GM19193 (cell line): Measurements from ENCODE around the gene SLC25A41.
A peak's percentile ranks its signal among the peaks of the same experiment; 100 is the strongest.

Experiments
- POLR2A ChIP-seq: IDR thresholded peaks from 4 replicates; pipeline ENCODE4 v1.6.1; 2011; ENCODE audit not compliant: insufficient read depth, insufficient read length; ENCODE audit errors: extremely low read depth

SLC25A41 gene

DNA sequence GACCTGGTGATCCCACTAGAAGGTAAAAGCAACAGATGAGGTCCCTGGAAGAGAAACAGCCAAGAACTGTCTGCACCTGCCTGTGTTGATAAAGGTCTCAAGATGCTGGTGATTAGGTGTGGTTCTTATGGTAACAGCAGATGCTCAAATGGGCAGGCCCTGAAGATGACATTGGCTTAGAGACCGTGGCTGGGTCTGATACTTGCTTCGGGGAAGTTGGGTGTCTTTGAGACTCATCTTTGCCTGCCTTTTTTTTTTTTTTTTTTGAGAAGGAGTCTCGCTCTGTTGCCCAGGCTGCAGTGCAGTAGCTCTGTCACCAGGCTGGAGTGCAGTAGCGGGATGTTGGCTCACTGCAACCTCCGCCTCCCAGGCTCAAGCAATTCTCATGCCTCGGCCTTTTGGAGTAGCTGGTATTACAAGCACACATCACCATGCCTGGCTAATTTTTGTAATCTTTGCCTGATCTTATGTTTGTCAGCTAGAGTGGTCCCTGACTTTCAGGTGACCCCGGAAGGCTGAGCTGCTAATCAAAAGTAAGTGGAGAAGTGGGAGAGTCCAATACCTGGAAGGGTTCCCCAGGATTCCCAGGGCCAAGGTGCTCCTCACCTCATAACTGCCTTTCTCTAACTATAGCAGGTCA is 18.1 kb upstream of the SLC25A41 start:
- no peak for TF ChIP-seq POLR2A

DNA sequence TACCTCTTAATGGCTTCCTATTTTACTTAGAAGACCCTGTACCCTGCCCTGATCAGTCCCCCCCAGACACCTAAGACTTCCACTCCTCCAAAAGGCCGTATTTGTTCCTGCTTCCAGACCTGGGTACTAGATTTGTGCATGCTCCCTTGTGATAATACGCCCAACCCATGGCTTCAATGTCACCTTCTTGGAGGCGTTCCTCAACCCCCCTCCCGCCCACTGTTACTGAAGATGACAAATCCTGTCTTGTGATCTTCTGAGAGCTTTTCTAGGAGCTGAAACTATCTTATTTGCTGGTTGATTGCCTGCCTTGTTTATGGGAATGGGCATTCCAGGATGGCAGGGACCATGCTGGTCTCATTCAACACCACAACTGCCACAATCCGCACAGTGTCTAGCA is 16.6 kb upstream of the SLC25A41 start:
- no peak for TF ChIP-seq POLR2A

DNA sequence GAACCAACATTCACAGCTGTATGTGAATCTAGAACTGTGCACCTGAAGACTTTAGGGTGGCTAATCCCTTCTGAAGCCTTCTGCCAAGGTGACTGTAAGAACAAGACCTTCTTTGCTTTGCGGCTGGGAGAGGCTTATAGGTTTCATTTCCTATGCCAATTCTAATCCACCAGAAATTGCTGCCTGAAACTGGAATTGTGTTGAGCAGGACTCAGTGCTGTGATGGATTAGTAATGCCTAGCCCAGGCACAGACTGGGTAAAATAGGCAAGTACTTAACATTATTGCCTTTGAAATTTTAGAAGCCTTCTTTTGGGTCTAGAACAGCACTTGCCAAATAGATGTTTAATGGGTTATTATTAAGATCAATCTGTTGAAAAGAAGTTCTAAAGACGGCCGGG is 14.5 kb upstream of the SLC25A41 start:
- TF ChIP-seq POLR2A, result no peak

DNA sequence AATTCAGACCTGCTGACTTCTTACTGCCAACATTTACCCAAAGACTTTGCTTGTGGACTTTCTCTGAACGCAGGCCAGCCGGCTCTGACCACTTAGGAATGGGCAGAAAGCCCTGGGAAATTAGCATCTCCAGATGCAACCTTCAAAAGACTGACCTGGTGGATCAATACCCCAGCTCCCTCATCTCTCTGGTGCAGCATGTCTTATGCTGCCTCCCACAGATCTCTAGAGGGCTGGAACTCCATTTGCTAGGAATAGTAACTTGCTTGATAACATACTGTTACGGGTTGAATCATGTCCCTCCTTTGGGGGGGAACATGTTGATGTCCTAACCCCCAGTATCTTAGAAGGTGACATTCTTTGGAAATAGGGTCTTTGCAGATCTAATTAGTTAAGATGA is 12.9 kb upstream of the SLC25A41 start:
- no peak for TF ChIP-seq POLR2A

DNA sequence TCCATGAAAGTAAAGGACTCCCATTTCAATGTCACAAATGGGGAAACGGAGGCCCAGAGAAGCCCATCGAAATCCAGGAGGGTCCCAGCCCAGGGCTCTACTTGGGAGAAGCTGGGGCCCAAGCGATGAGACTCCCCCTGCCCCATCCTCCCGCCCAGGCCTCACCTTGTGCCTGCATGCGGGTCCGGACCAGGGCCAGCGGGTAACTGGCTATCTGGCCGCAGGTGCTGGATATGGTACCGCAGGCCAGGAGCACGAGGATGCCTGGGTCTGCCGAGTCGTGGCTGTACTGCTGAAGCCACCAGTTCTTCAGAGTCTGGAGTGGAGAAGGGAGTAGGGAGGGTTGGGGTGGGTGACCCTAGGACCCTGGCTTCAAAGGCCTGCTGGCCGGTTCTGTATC is 10.4 kb upstream of the SLC25A41 start:
- TF ChIP-seq POLR2A, result no peak

DNA sequence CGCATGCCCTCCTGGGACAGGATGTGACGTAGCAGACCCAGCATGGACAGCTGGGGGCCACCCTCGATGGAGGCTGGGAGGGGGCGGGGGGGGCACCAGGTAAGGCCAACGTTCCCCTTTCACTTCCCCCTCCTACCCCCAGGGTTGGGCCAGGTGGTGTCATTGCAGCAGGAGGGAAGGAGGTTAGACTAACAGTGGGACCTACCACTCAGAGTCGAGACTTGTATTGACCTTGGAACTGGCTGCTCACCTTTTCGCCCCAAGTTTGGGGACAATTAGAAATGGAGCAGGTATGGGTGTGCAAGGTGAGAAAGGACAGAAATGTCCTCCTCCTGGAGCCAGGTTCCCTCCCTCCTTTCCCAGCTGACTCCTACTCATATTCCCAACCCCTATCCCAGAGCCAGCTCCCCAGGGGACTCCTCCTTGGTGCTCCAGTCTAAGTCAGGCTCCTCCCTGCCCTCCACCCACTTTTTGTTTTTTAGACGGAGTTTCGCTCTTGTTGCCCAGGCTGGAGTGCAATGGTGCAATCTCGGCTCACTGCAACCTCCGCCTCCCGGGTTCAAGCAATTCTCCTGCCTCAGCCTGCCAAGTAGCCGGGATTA is 8.6 kb upstream of the SLC25A41 start:
- TF ChIP-seq POLR2A, result no peak

DNA sequence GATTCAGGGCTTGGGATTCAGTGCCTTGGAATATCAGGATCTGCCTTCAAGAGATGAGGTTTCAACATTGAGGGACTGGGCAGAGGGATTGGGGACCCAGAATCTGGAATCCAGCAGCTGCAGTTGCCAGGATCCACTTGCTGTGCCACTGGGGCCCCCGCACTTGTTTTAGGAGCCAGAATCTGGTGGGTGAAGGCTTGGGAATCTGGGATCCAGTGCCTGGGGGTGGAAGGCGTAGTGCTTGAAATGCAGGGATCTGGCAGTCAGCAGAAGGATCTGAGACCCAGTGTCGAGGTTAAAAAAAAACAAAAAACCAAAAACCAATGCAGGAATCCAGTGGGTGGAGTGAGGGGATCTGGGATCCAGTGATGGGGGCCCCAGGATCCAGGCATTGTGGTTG is 7.3 kb upstream of the SLC25A41 start:
- TF ChIP-seq POLR2A, result no peak

DNA sequence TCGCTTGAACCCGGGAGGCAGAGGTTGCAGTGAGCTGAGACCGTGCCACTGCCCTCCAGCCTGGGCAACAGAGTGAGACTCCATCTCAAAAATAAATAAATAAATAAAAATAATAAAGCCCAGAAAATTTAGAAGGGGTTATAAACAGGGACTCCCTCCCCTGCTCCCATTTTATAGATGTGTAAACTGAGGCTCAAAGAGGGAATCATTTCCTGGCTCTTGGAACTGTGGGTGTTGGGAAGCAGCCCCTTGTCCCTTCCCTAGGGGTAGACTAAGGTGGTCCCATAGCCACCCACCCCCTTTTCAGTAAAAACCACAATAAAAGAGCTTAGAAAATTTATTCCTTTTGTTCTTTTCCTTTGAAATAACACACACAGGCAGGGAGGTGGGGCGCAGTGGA is 6.2 kb upstream of the SLC25A41 start:
- TF ChIP-seq POLR2A, result no peak

DNA sequence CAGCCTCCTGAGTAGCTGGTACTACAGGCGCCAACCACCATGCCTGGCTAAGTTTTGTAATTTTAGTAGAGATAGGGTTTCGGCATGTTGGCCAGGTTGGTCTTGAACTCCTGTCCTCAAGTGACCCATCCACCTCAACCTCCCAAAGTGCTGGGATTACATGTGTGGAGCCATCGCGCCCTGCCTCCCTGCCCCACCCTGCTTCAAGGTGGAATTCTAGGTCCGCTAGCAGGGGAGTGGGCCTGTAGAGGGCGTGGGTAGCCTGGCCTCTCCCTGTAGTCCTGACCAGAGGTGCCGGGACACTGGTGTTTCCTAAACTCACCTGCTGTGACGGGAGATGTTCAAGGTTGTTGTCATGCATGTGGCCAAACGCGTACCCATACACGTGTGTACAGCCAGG is 398 bp downstream of the SLC25A41 start:
- no peak for TF ChIP-seq POLR2A

DNA sequence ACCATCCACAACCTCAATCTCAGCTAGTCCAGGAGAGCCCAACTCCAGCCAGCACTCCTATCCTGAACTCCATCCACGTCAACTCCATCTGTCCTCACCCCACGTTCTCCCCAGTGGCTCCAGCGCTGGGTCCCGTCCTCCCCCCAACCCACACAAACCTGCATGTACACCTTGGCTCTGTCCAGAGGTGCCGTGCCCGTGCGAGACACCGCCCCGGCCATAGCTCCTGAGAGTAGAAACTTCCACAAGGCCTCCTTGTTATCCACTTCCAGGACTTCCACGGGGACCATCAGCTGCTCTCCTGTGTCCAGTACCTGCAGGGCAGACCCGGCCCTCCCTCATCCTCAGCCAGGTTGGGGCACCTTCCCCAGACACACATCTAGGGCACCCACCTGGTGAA is 1.7 kb downstream of the SLC25A41 start:
- no peak for TF ChIP-seq POLR2A

DNA sequence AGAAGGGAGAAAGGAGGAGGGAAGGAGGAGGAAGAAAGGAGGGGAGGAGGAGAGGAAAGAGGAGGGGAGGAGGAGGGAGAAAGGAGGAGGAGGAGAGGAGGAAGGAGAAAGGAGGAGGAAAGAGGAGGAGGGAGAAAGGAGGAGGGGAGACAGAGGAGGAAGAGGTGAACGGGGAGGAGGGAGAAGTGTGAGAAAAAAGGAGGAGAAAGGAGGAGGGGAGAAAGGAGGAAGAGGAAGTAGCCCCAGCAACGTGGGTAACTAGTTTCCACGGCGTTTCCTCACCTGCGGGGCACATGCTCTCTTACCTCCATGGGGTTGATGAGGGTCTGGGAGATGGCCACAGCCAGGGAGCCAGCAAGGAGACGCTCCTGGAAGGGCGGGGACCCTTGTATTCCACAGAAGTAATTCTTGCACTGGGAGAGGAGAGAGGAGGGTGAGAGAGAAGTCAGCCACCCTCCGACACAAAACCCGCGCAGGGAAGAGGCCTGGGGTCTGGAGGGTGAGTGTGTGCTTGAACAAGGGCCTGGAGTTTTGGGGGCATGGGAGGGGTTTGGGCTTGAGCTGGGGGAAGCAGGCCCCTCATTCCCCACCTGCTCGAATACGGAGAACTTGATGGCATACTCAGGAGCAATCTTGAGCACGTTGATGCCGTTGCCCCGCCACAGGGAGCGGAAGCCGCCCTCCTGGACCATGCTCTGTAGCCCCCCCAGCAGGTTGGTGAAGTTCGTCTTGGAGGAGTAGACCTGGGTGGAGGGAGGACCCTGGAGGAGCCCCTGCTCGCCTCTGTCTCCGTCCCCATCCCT is 3.9 kb downstream of the SLC25A41 start:
- no peak for TF ChIP-seq POLR2A

DNA sequence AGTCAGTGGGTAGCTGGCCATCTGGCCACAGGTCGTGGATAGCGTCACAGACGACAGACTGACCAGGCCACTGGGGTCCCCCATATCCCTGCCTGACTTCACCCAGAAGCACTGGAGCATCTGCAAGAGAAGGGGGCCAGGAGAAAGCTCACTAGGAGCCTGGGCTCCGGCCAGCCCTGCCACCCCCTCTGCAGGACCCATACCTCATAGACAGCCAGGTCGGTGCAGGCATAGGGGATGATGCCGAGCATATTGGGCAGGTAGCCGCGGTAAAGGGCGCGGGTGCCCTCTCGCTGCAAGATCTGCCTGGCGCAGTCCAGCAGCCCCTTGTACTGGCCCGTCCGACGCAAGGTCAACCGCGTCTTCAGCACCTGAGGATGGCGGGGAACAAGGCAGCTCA is 6.4 kb downstream of the SLC25A41 start:
- no peak for TF ChIP-seq POLR2A

DNA sequence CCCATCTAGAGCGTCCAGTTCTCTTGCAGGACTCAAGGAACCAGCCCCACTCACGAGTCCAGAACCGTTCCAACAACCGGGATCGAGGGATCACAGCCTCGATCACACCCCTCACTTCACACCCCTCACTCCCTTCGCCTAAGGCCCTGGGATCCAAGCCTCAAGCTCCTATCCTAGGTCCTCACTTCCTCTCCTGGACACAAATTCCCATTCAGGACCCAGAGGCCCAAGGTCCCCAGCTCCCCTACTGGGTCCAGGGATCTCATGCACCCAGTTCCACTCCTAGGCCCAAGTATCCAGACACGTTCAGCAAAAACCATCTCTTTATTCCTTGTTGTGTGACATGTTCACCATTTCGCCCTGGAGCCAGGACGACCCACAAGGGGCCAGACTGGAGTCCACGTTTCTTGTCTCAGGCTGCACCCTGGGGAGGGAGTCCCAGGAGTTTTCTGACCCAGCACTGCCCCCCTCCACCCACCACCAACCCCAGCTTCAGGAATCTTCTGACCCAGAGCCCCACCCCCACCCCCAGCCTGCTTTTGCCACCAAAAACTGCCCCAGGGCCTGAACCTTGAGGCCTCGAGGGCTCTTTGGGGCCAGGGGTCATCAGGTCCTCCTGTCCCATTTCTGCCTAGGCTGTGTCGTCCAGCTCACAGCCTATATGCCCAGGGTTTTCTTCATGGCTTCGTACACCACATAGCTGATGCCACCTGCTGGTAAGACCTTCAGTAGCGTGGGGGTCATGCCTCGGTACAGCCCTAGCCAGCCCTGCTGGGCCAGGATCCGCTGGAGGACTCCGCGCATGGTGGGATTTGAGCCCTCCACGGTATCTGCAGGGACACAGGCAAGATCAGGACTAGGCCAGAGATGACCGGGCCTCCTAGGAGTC is 7.6 kb downstream of the SLC25A41 start:
- TF ChIP-seq POLR2A, result no peak

DNA sequence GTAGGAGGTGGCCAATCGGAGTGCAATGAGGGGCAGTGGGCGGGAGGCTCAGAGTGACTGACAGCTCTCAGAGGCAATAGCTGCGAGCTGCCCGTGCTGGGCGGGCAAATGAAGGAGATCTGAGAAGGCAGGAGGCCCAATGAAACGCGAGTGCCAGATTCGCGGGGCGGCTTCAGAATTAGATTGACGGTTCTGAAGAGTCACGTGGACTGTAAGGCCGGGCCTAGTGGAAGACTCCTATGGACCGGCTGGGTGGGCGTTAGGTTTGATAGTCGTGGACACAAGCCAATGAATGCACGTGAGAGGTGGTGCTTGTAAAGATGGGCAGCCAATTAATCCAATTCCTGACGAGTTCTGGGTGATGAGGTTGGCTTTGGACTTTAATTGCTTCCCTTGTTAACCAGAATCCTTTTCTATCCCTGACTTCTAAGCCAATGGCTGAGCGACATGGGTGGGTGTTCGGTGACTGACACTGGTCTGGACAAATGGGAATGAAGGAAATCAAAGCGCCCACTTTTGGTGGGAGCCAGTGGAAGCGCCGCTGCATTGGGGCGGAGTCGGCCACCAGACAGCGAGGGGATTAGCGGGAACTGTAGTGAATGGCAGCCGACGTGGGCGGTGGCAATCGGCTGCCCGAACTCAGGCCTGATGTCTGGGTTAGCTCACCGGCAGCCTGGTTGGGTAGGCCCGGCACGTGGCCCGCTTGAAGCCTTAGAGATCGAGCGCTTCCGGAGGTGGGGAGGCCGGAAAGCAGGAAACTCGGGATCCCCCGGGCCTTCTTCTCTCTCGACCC is 8.4 kb downstream of the SLC25A41 start:
- TF ChIP-seq POLR2A, result peak; percentile 59
